Kidney epithelial cell (primary cell): ENCODE results near the gene AJAP1. TPM values are rescaled to one million over a fixed set of nuclear protein-coding genes. Genes with fewer than 3 reads are reported as not detected.

Experiments
- DNase-seq: peaks from one replicate; pipeline ENCODE4 v3.0.0-alpha.2; 2010; ENCODE audit warnings: low read depth
- H3K27me3 ChIP-seq: 2 replicates; pipeline ENCODE4 v1.6.0; 2011; ENCODE audit warnings: low read length; ENCODE audit not compliant: control insufficient read depth, insufficient read depth
- H3K36me3 ChIP-seq: 2 replicates; pipeline ENCODE4 v1.5.1; 2011; ENCODE audit warnings: low read length; ENCODE audit not compliant: control insufficient read depth, insufficient read depth
- H3K4me3 ChIP-seq: 2 replicates; pipeline ENCODE4 v1.5.1; 2011; ENCODE audit warnings: low read depth, mild to moderate bottlenecking, control low read depth, low read length
- total RNA-seq: library from RNA; depleted of rRNA; stranded (reverse); fragments of >200 nt; gene quantifications from 2 replicates; pipeline ENCODE4 v1.2.3, GENCODE V29; 2015
- TF ChIP-seq, protein P1 (sequence below): IDR thresholded peaks from 2 replicates; pipeline ENCODE4 v1.5.1; 2011; ENCODE audit warnings: mild to moderate bottlenecking, moderate library complexity, low read length, control low read depth, inconsistent platforms; ENCODE audit not compliant: insufficient read depth, poor library complexity, severe bottlenecking

Gene AJAP1
- total RNA-seq, 1 donor from 2014 or later = 0.67 TPM

DNA sequence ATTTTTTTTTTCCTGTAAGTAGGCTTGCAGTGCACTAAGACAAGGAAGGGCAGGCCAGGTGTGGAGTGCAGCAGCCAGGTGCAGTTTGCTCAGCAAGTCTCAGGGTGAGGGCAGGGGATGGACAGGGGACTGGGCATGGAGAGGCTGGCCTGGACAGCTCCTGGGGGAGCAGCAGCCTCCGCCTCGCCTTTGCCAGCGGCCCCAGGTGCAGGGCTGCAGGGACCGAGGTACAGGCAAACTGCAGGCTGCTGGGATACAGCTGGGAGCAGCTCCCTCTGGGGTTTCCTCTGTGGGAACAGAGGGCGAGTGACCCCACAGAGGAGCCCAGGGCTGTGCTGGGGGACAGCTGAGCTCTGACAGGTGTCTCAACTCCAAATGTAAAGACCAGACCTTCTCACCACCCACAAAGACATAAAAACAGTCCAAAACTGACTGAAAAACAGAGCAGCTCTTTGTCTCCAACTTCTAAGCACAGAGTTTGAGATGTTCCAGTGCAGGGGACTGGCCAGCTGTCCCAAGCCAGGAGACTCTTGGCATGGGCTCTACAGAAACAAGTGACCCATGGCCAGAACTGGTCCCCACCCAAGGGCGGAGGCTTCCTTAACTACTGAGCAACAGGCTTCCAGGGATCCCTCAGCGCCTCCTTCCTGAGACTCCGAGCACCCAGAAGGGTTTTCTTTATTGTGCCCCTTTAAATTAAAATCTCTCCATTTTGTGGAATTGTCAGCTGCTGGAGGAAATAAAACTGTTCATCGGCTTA is 27.7 kb upstream of the AJAP1 start:
- no peaks in the 10 kb centered on the region for H3K36me3 ChIP-seq
- TF ChIP-seq, protein P1, sequence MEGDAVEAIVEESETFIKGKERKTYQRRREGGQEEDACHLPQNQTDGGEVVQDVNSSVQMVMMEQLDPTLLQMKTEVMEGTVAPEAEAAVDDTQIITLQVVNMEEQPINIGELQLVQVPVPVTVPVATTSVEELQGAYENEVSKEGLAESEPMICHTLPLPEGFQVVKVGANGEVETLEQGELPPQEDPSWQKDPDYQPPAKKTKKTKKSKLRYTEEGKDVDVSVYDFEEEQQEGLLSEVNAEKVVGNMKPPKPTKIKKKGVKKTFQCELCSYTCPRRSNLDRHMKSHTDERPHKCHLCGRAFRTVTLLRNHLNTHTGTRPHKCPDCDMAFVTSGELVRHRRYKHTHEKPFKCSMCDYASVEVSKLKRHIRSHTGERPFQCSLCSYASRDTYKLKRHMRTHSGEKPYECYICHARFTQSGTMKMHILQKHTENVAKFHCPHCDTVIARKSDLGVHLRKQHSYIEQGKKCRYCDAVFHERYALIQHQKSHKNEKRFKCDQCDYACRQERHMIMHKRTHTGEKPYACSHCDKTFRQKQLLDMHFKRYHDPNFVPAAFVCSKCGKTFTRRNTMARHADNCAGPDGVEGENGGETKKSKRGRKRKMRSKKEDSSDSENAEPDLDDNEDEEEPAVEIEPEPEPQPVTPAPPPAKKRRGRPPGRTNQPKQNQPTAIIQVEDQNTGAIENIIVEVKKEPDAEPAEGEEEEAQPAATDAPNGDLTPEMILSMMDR = no peak
- no peak for DNase-seq
- H3K4me3 ChIP-seq = no peak overlapping the region
- no peaks in the 10 kb centered on the region for H3K27me3 ChIP-seq

DNA sequence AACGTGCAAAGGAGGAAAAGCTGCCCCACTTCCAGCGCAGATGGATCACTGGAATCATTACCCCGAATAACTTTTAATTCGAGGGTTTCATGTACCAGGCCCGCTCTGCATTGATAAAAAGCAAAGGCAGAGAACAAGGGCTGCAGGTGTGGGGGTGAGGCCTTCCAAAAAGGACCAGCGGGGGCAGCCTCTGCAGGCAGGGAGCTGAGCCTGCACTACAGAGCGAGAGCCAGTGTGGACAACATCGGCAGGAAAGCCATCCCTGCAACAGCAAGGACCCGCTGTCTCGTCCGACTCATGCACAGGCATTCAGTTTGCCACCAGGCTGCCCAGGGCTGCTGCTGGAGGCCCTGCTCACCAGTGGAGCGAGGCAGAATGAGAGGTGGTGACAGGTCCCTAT is 27.1 kb upstream of the AJAP1 start:
- no peak for DNase-seq
- H3K27me3 ChIP-seq = no peaks in the 10 kb centered on the region
- H3K36me3 ChIP-seq = no peaks in the 10 kb centered on the region
- TF ChIP-seq, protein P1 = no peak
- H3K4me3 ChIP-seq = no peak overlapping the region

GRCh38 chr1:4628992-4629391 is 25.4 kb upstream of the AJAP1 start:
- TF ChIP-seq, protein P1 = no peak
- Histone ChIP-seq H3K27me3 (no peaks in the 10 kb centered on the region), H3K36me3 (no peaks in the 10 kb centered on the region), H3K4me3 (no peak overlapping the region)
- no peak for DNase-seq

- no peak overlapping the region for H3K4me3 ChIP-seq
- TF ChIP-seq, protein P1 = no peak
These were observed 23.8 kb upstream of the AJAP1 start for GRCh38 chr1:4630561-4630960.

DNA sequence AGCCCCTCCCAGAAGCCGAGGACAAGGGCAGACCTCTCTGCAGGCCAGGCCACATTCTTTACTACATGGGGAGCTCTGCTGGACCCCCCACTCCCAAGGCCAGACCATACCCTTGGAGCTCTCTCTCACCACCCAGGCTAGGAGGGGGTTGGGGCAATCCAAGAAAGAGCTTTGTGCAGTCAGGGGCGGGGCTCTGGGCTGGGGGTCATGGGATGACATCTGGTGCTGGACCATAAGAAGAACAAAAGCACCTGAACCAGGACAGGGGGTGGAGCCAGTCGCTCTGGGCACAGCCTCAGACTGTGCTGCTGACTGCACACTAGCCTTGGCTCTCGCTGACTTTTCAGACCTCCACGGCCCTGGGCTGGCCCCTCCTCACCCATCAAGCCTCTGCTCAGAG is 23.1 kb upstream of the AJAP1 start:
- TF ChIP-seq, protein P1 = no peak
- Histone ChIP-seq H3K27me3 (no peaks in the 10 kb centered on the region), H3K36me3 (no peaks in the 10 kb centered on the region), H3K4me3 (no peak overlapping the region)
- DNase-seq = no peak

More at GRCh38 chr1:4630561-4630960, 23.8 kb upstream of the AJAP1 start:
- H3K27me3 ChIP-seq = no peaks in the 10 kb centered on the region
- no peaks in the 10 kb centered on the region for H3K36me3 ChIP-seq
- no peak for DNase-seq

DNA sequence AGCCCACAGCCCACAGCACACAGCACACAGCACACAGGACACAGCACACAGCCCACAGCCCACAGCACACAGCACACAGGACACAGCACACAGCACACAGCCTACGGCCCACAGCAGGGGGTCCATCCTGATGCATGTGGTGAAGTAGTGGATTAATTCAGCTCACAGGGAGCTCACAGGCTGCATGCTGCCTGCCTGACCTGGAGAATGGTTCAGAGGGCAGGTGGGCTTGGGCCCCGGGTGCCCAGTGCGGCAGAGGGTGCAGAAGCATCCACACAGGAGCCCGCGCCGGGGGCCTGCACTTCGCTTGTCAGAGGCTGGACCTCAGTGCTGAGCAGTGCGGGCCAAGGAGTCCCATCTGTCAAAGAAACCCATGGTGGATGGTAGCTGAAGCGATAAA is 21.1 kb upstream of the AJAP1 start:
- no peaks in the 10 kb centered on the region for H3K36me3 ChIP-seq
- DNase-seq = no peak
- H3K4me3 ChIP-seq = no peak overlapping the region
- TF ChIP-seq, protein P1 = no peak
- no peaks in the 10 kb centered on the region for H3K27me3 ChIP-seq
